Femur (tissue), 1 donor: Measurements from ENCODE around the gene AKR7A3.
"Not testable (repeated sequence)": the region's sequence is repeated elsewhere in the genome, so short reads cannot be mapped to it uniquely, and the experiment has no call there.

Experiments used
- DNase-seq: peaks from one replicate; pipeline ENCODE4 v3.0.0-alpha.2; 2017

The AKR7A3 gene

GRCh38 chr1:19317126-19317910 is 28.7 kb upstream of the AKR7A3 start:
- no peak for DNase-seq

GRCh38 chr1:19315378-19316198 is 27.0 kb upstream of the AKR7A3 start:
- no peak for DNase-seq

GRCh38 chr1:19313961-19314882 is 25.7 kb upstream of the AKR7A3 start:
- DNase-seq = no peak

- no peak for DNase-seq
These were observed 25.0 kb upstream of the AKR7A3 start for GRCh38 chr1:19313636-19313959.

- no peak for DNase-seq
These were observed 24.4 kb upstream of the AKR7A3 start for GRCh38 chr1:19312782-19313635.

- peak; percentile 96 for DNase-seq
These were observed 23.6 kb upstream of the AKR7A3 start, which contains the start of the genes AKR7A2 and SLC66A1 for GRCh38 chr1:19311931-19312781. AKR7A2 (minus strand) TSS chr1:19312144; CDS start chr1:19312124, 20 bp downstream. SLC66A1 (plus strand) TSS chr1:19312326; CDS start chr1:19317678, 5,352 bp downstream.

GRCh38 chr1:19311503-19311930 is 22.9 kb upstream of the AKR7A3 start:
- DNase-seq = no peak

- DNase-seq = no peak
These were observed 22.3 kb upstream of the AKR7A3 start for GRCh38 chr1:19310720-19311502.

GRCh38 chr1:19310061-19310460 is 21.5 kb upstream of the AKR7A3 start:
- DNase-seq = no peak

- DNase-seq = no peak
These were observed 20.7 kb upstream of the AKR7A3 start for GRCh38 chr1:19309123-19309813.

GRCh38 chr1:19308509-19308907 is 19.9 kb upstream of the AKR7A3 start:
- DNase-seq = no peak

GRCh38 chr1:19307794-19308508 is 19.4 kb upstream of the AKR7A3 start:
- no peak for DNase-seq

GRCh38 chr1:19306941-19307340 is 18.4 kb upstream of the AKR7A3 start:
- no peak for DNase-seq

GRCh38 chr1:19305880-19306279 is 17.3 kb upstream of the AKR7A3 start:
- DNase-seq = no peak

GRCh38 chr1:19304081-19304480 is 15.5 kb upstream of the AKR7A3 start:
- DNase-seq = not testable (repeated sequence)

GRCh38 chr1:19300211-19300610 is 11.6 kb upstream of the AKR7A3 start:
- no peak for DNase-seq

GRCh38 chr1:19294638-19295037 is 6.1 kb upstream of the AKR7A3 start:
- no peak for DNase-seq

- no peak for DNase-seq
These were observed 674 bp upstream of the AKR7A3 start for GRCh38 chr1:19289244-19289643.
